Measurements from ENCODE around the gene SLC25A42.

GRCh38 chr19:19033176-19033425 is 30.7 kb upstream of the SLC25A42 start:
- TF ChIP-seq CTCF (conservative IDR thresholded peaks at IDR 0.05; ENCODE audit: low read depth, low read length) (no peak), EZH2 (IDR thresholded peaks at IDR 0.05; ENCODE audit: borderline replicate concordance, low read depth, low read length, poor library complexity, severe bottlenecking) (no peak)

Measured in A673 (cell line).